NCI-H1092 (cell line): Measurements from ENCODE around the gene PLPP1.

Experiments used
- DNase-seq: peaks from one replicate; lab custom pipeline; 2025; lab: John Stamatoyannopoulos, UW

Gene PLPP1

DNA sequence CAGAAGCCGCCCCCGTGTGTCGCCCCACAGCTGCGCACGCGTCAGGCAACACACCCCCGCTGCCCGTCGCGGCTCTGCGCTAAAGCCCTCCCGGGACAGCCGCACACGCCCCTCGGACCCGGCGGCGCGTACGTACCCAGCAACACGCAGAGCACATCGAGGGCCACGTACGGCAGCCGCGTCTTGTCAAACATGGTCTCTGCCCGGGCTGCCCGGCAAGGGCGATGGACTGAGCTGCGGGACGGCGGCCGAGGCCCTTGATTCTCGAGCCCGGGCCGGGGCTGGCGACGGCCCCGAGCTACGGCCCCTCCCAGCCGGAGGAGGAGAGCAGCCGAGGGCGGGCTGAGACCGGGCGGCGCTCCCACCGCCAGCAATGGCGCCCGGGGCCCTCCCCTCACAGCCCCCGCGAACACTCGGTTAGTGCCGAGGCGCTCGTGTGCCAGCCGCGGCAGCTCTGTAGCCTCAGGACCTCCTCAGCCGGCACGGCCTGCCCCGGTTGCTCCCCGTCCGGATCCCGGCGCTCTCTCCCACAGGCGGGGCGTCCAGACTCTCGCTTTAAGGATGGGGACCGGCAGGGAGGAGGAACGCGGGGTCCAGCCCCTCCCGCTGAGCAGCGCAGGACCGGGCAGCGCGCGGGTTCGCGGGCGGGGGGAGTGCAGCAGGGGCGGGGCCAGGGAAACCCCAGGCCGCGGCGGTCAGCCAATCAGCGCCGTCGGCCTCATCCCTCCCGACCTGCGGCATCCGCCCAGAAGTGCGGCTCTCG is at the start of gene PLPP1:
Gene PLPP1 (minus strand): TSS at position 529 of the 763 bp plus-strand sequence. CDS start 335 bp downstream, at position 194.
- DNase-seq = peak; percentile 54

DNA sequence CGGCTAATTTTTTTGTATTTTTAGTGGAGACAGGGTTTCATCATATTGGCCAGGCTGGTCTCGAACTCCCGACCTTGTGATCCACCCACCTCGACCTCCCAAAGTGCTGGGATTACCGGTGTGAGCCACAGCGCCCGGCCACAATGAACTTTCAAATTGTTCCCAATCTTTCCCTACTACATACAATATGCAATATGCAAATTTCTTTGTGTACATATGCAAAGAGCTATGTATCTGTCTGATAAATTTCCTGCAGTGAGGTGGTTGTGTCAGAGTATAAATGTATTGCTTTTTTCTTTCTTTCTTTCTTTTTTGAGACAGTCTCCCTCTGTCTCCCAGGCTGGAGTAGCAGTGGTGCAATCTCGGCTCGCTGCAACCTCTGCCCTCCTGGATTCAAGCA is 48.8 kb upstream of the PLPP1 start:
- no peak for DNase-seq

- DNase-seq = no peak
Observed at GRCh38 chr5:55582256-55582655, 47.5 kb upstream of the PLPP1 start.

DNA sequence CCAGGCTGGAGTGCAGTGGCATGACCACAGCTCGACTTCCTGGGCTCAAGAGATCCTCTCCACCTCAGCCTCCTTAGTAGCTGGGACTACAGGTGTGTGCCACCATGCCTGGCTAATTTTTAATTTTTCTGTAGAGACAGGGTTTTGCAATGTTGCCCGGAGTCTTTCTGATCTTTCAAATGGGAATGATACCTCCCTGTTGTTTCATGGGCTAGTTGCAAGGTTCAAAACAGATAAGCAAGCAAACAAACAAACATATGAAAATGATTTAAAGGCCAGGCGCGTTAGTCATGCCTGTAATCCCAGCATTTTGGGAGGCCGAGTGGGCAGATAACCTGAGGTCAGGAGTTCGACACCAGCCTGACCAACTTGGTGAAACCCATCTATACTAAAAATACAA is 45.3 kb upstream of the PLPP1 start:
- no peak for DNase-seq

DNA sequence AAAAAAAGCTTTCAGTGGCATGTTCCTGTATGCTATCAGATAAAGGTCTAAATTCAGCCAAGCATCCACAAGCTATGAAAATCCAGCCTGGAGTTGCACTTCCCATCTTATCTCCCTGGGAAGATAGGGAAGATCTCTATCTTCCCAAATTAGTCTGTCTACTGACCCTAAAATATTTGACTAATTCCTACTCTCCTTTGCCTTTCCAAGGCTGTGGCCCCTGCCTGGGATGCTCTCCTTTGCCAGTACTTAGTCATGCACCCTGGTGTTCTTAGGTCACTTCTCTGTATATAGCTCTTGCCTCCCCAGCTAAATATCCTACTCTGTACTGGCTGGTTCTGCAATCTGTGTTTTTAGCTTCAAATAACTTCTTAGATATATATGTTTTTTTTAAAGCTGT is 44.0 kb upstream of the PLPP1 start:
- no peak for DNase-seq

GRCh38 chr5:55577353-55578060 is 42.7 kb upstream of the PLPP1 start:
- DNase-seq = no peak

GRCh38 chr5:55576661-55577060 is 41.9 kb upstream of the PLPP1 start:
- DNase-seq = no peak

- no peak for DNase-seq
Observed at GRCh38 chr5:55575815-55576583, 41.2 kb upstream of the PLPP1 start.

DNA sequence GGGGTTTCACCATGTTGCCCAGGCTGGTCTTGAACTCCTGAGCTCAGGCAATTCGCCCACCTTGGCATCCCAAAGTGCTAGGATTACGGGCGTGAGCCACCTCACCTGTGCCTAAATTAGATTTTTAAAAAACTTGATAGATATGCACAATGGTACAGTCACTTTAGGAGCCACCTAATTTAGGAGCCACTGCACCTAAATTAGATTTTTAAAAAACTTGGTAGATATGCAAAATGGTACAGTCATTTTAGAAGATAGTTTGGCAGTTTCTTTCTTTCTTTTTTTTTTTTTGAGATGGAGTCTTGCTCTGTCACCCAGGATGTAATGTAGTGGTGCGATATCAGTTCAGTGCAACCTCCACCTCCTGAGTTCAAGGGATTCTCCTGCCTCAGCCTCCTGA is 37.8 kb upstream of the PLPP1 start:
- DNase-seq = no peak

GRCh38 chr5:55572020-55572419 is 37.3 kb upstream of the PLPP1 start:
- DNase-seq = no peak

- no peak for DNase-seq
Observed at GRCh38 chr5:55570570-55570969, 35.8 kb upstream of the PLPP1 start.

DNA sequence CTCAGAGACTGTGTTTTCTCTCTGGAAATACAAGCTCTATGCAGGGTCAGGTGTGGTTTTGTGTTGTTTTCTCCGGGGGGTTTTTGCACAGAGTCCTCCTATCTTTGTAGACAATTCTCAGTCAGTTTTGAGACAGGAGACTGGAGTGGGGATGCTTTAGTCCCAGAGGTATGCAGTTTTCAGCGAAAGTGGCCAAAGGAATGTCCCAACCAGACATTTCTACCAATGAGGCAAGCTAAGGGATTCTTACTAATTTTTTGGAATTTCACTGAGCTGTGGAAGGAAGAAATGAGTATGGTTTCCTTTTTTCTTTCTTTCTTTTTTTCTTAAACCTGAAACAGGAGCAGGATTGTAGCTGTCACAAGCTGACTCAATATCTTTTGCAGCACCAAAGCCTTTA is 35.3 kb upstream of the PLPP1 start:
- no peak for DNase-seq

- no peak for DNase-seq
Observed at GRCh38 chr5:55569513-55569865, 34.7 kb upstream of the PLPP1 start.

DNA sequence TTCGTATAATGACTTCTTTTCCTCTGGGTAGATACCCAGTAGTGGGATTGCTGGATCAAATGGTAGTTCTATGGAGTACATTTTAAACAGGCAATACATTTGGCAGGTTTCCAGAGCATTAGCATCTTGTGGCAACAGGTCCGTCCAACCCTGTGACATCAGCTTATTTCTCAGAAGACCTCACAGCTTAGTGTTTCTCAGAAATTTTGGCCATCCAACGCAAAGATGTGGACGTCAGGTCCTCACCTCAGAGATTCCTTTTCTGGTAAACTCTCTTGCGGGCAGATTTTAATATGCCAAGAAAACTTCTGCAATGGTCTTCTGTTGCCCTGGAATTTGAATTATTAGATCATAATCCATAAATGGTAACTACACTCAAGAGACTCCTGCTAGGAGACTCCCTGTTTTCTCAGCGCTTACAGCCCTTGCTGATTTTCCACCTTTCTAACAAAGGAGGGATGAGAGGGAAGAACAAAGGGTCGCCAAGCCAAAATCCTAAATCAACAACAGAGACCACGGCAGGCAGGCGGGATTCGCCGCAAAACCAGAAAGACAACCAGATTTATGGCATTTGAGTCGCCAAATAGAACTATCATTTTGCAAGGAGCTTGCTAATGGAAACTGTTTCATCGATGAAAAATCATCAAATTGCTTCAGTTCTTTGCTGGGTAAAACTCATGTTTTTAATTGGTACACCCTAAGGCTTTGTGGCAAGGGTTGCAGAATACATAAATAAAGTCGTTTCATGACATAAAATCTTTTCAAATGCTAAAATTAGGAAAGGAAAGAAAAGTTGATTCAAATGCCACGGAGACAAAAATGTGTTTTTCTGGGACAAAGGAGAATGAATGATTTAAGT is 34.1 kb upstream of the PLPP1 start:
- no peak for DNase-seq

- no peak for DNase-seq
Observed at GRCh38 chr5:55564721-55565120, 30.0 kb upstream of the PLPP1 start.

DNA sequence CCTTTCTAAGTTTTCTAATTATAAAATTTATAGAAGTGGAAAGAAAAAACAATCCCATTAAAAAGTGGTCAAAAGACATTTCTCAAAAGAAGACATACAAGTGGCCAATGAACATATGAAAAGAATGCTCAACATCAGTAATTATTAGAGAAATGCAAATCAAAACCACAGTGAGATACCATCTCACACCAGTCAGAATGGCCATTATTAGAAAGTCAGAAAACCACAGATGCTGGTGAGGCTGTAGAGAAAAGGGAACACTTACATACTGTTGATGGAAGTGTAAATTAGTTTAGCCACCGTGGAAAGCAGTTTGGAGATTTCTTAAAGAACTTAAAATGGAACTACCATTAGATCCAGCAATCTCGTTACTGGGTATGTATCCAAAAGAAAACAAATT is 23.7 kb upstream of the PLPP1 start:
- DNase-seq = no peak

DNA sequence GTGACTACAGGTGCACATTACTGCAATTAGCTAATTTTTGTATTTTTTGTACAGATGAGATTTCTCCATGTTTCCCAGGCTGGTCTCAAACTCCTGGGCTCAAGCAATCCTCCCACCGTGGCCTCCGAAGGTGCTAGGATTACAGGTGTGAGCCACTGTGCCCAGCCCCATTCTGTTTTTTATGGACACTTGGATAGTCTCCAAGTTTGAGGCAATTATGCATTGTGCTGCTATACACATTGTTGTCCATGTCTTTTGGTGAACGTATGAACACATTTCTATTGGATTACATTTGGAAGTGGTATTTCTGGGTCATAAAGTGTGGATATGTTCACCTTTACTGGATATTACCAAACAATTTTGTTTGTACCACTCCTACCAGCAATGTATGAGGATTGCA is 22.4 kb upstream of the PLPP1 start:
- no peak for DNase-seq

GRCh38 chr5:55554585-55555202 is 19.9 kb upstream of the PLPP1 start:
- no peak for DNase-seq

DNA sequence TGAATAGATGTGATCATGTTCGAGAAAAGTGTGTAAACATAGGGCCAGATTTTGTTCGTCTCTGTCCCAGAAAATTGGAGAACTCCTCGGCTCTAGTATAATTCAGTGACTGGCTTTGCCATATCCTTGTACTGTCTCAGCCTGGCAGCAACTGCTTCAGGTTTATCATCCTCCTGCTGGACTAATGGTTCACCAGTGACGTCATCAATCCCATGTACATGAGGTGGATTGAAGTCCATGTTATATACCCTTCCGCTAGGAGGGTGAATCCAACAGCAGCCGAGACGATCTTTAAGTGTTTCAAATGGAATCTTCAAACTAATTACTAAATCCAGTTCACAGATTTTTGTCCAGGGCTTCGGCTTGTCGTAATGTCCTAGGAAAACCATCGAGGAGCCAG is 17.1 kb upstream of the PLPP1 start:
- no peak for DNase-seq

DNA sequence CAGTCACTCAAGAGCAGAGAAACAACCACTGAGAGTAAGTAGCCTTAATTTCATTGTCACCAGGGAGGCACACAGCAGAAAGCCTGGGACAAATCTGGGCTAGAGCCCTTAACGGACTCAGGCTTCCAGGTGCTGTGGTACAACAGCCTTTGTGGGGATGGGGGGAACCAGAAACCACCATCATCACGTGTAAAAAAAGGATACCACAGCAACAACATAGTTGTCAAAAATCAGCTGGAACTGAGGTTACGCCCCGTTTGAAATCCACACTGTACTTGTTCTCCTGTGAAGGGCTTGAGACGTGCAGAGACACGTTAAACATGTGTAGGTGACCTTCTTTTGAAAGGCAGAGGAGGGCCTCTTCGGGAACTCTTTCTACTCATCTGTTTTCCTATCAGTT is 16.6 kb upstream of the PLPP1 start:
- DNase-seq = no peak

- no peak for DNase-seq
Observed at GRCh38 chr5:55547781-55548180, 13.0 kb upstream of the PLPP1 start.

DNA sequence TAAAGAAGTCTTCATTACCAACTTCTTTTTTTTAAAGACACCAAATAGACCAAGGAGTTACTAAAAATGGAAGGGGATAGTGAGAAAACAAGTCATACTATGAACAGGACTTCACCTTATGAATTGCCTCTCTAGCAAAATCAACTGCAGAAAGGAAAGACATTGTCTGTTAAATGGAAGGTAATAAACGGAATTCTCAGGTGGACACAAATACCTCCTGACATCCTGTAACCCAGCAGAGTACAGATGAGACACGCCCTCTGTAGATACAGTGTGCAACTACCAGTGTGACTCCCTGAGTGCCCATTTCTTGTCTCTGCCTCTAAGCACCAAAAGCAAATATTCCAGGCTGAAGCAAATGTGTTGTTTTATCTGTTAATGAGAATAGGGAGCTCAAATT is 12.2 kb upstream of the PLPP1 start:
- no peak for DNase-seq
